H9 (cell line): ENCODE data around the gene GNAI1. TPM values are rescaled to one million over a fixed set of nuclear protein-coding genes. Genes with fewer than 3 reads are reported as not detected.

Experiments used
- DNase-seq: peaks from one replicate; pipeline ENCODE4 v3.0.0-alpha.2; 2017
- H2AFZ ChIP-seq: one replicate; pipeline ENCODE4 v1.6.1; 2013; ENCODE audit warnings: mild to moderate bottlenecking, low read length, control low read depth, moderate library complexity
- H2AK5ac ChIP-seq: 2 replicates; pipeline ENCODE4 v1.6.1; 2013; ENCODE audit warnings: low read length, control low read depth, mixed read lengths; ENCODE audit not compliant: insufficient read length
- H2BK120ac ChIP-seq: one replicate; pipeline ENCODE4 v1.6.1; 2013; ENCODE audit warnings: low read depth, mild to moderate bottlenecking, low read length, control low read depth, inconsistent platforms; ENCODE audit not compliant: poor library complexity, severe bottlenecking
- H2BK12ac ChIP-seq: 2 replicates; pipeline ENCODE4 v1.6.1; 2013; ENCODE audit warnings: low read length, control low read depth, mixed read lengths, low read depth; ENCODE audit not compliant: insufficient read length
- H2BK15ac ChIP-seq: 2 replicates; pipeline ENCODE4 v1.6.1; 2013; ENCODE audit warnings: low read depth, low read length, control low read depth
- H2BK20ac ChIP-seq: one replicate; pipeline ENCODE4 v1.6.1; 2013; ENCODE audit warnings: low read depth, mild to moderate bottlenecking, low read length, control low read depth, inconsistent platforms; ENCODE audit not compliant: poor library complexity, severe bottlenecking
- H2BK5ac ChIP-seq: 2 replicates; pipeline ENCODE4 v1.6.1; 2013; ENCODE audit warnings: low read length, control low read depth, mixed read lengths; ENCODE audit not compliant: insufficient read length
- H3K14ac ChIP-seq: 2 replicates; pipeline ENCODE4 v1.6.1; 2013; ENCODE audit warnings: low read length, control low read depth; ENCODE audit not compliant: insufficient read depth
- H3K18ac ChIP-seq: 2 replicates; pipeline ENCODE4 v1.6.1; 2013; ENCODE audit warnings: low read depth, mild to moderate bottlenecking, mixed read lengths, low read length, control low read depth; ENCODE audit not compliant: insufficient read length
- H3K23ac ChIP-seq: 2 replicates; pipeline ENCODE4 v1.6.1; 2013; ENCODE audit warnings: low read length, control low read depth, mixed read lengths, low read depth; ENCODE audit not compliant: insufficient read length
- H3K23me2 ChIP-seq: 2 replicates; pipeline ENCODE4 v1.6.1; 2013; ENCODE audit warnings: low read depth, mild to moderate bottlenecking, mixed read lengths, low read length, control low read depth; ENCODE audit not compliant: insufficient read length, poor library complexity, severe bottlenecking
- H3K27ac ChIP-seq: 2 replicates; pipeline ENCODE4 v1.5.1; 2013; ENCODE audit warnings: low read length, control low read depth, mixed read lengths, low read depth; ENCODE audit not compliant: insufficient read length
- H3K27me3 ChIP-seq: 2 replicates; pipeline ENCODE4 v1.6.1; 2013; ENCODE audit warnings: low read length, control low read depth, inconsistent platforms; ENCODE audit not compliant: insufficient read depth
- H3K4ac ChIP-seq: 2 replicates; pipeline ENCODE4 v1.6.1; 2013; ENCODE audit warnings: low read depth, mild to moderate bottlenecking, control low read depth, inconsistent platforms, low read length, moderate library complexity
- H3K4me1 ChIP-seq: 2 replicates; pipeline ENCODE4 v1.6.1; 2013; ENCODE audit warnings: low read length, control low read depth, inconsistent platforms; ENCODE audit not compliant: insufficient read depth
- H3K4me2 ChIP-seq: 2 replicates; pipeline ENCODE4 v1.6.1; 2013; ENCODE audit warnings: low read length, control low read depth, mixed read lengths; ENCODE audit not compliant: insufficient read length, insufficient read depth
- H3K56ac ChIP-seq: 2 replicates; pipeline ENCODE4 v1.6.1; 2013; ENCODE audit warnings: low read depth, mild to moderate bottlenecking, mixed read lengths, low read length, control low read depth; ENCODE audit not compliant: insufficient read length
- H3K79me1 ChIP-seq: 2 replicates; pipeline ENCODE4 v1.6.1; 2013; ENCODE audit warnings: low read depth, mild to moderate bottlenecking, moderate library complexity, low read length, control low read depth, inconsistent platforms; ENCODE audit not compliant: insufficient read depth, poor library complexity, severe bottlenecking
- H3K79me2 ChIP-seq: 2 replicates; pipeline ENCODE4 v1.6.1; 2013; ENCODE audit warnings: low read length, control low read depth, inconsistent platforms; ENCODE audit not compliant: insufficient read depth
- H3K9ac ChIP-seq: 2 replicates; pipeline ENCODE4 v1.6.1; 2013; ENCODE audit warnings: low read length, control low read depth, mixed read lengths; ENCODE audit not compliant: insufficient read length; ENCODE audit errors: extremely low read depth
- H3K9me3 ChIP-seq: one replicate; pipeline ENCODE4 v1.6.1; 2013; ENCODE audit warnings: low read depth, low read length, inconsistent platforms; ENCODE audit not compliant: control insufficient read depth
- H3T11ph ChIP-seq: one replicate; pipeline ENCODE4 v1.6.1; 2013; ENCODE audit warnings: mild to moderate bottlenecking, low read length, control low read depth, inconsistent platforms
- H4K20me1 ChIP-seq: one replicate; pipeline ENCODE4 v1.6.1; 2013; ENCODE audit not compliant: control insufficient read depth, insufficient read length, insufficient read depth
- H4K5ac ChIP-seq: 2 replicates; pipeline ENCODE4 v1.6.1; 2013; ENCODE audit warnings: low read depth, mild to moderate bottlenecking, mixed read lengths, low read length, control low read depth; ENCODE audit not compliant: insufficient read length
- H4K8ac ChIP-seq: replicated peaks from 2 replicates; pipeline ENCODE4 v1.6.1; 2013; ENCODE audit warnings: low read length, control low read depth, mixed read lengths, low read depth; ENCODE audit not compliant: insufficient read length
- H4K91ac ChIP-seq: 2 replicates; pipeline ENCODE4 v1.6.1; 2013; ENCODE audit warnings: low read depth, mild to moderate bottlenecking, moderate library complexity, mixed read lengths, low read length, control low read depth; ENCODE audit not compliant: insufficient read length
- H3K27ac Mint-ChIP-seq, 3 experiments: 2 replicates in 2 of 3; 3 replicates in 1 of 3; pipeline ENCODE4 v1.8.0; 2020 to 2021; ENCODE audit warnings: mixed read lengths in 3 of 3, mild to moderate bottlenecking in 1 of 3, moderate library complexity in 1 of 3
- H3K27me3 Mint-ChIP-seq: 2 replicates; pipeline ENCODE4 v1.8.0; 2021; ENCODE audit warnings: low read depth, mild to moderate bottlenecking, moderate library complexity, mixed read lengths
- H3K36me3 Mint-ChIP-seq, 3 experiments: 2 replicates in 2 of 3; 3 replicates in 1 of 3; pipeline ENCODE4 v1.8.0; 2020 to 2021; ENCODE audit warnings: low read depth in 3 of 3, mixed read lengths in 3 of 3; ENCODE audit not compliant: insufficient read depth in 1 of 3
- H3K4me1 Mint-ChIP-seq, 2 experiments: 2 replicates each; pipeline ENCODE4 v1.8.0; 2020; ENCODE audit warnings: mixed read lengths in 2 of 2
- H3K4me3 Mint-ChIP-seq, 2 experiments: 2 replicates in 1 of 2; 3 replicates in 1 of 2; pipeline ENCODE4 v1.8.0; 2020 to 2021; ENCODE audit warnings: mild to moderate bottlenecking in 2 of 2, mixed read lengths in 2 of 2, moderate library complexity in 1 of 2
- H3K9me3 Mint-ChIP-seq, 2 experiments: 2 replicates in 1 of 2; 3 replicates in 1 of 2; pipeline ENCODE4 v1.8.0; 2020; ENCODE audit warnings: mild to moderate bottlenecking in 2 of 2, mixed read lengths in 2 of 2, moderate library complexity in 1 of 2
- CTCF ChIP-seq: fragments of 200-600 bp; sonication (generic); conservative IDR thresholded peaks from 3 replicates; pipeline ENCODE4 v1.8.0; 2021; ENCODE audit warnings: antibody characterized with exemption, mild to moderate bottlenecking
- WGBS: extraction: QIAGEN DNeasy Blood & Tissue Kit; methylation state at CpG from one replicate; pipeline ENCODE4 v1.1.7; 2013; ENCODE audit warnings: missing lambda C conversion rate, low lambda C conversion rate, mixed read lengths; ENCODE audit not compliant: insufficient read length; ENCODE audit errors: extremely low coverage; 5-methylcytosine and 5-hydroxymethylcytosine counted together
- total RNA-seq: library from RNA; stranded (reverse); gene quantifications from 2 replicates; pipeline ENCODE4 v1.2.1, GENCODE V29; 2021

GNAI1 gene
- total RNA-seq, 1 experiment from 2014 or later: 14.1 TPM

GRCh38 chr7:80089366-80089765 lies 45.3 kb upstream of the GNAI1 start:
- peaks cover 0 to 3% of the 10 kb centered on the region in 2 experiments; a peak in 1 of 4 replicates for H3K4me1 Mint-ChIP-seq
- no peak overlapping the region for H3K56ac ChIP-seq
- no peaks in the 10 kb centered on the region for H4K20me1 ChIP-seq
- no peaks in the 10 kb centered on the region for H3K79me2 ChIP-seq
- no peaks in the 10 kb centered on the region for H3K27me3 Mint-ChIP-seq
- no CpG with 5 or more reads among the region's 1 CpG for WGBS
- no peak overlapping the region for H2BK5ac ChIP-seq
- no peak overlapping the region for H4K91ac ChIP-seq
- no peaks in the 10 kb centered on the region; a peak in 1 of 7 replicates for H3K36me3 Mint-ChIP-seq
- H3K27ac Mint-ChIP-seq: no peak overlapping the region
- H3K23me2 ChIP-seq: no peaks in the 10 kb centered on the region
- no peak overlapping the region for H2BK20ac ChIP-seq
- no peak overlapping the region for H2BK15ac ChIP-seq
- no peak overlapping the region for H2BK120ac ChIP-seq
- no peaks in the 10 kb centered on the region for H3K4me1 ChIP-seq
- no peak overlapping the region for H2AFZ ChIP-seq
- no peaks in the 10 kb centered on the region for H3K9me3 ChIP-seq
- H3K23ac ChIP-seq: no peak overlapping the region
- H3K9me3 Mint-ChIP-seq: no peaks in the 10 kb centered on the region
- no peak overlapping the region for H3K4me3 Mint-ChIP-seq
- H3K4me2 ChIP-seq: no peak overlapping the region
- H4K5ac ChIP-seq: no peak overlapping the region
- H3K4ac ChIP-seq: no peak overlapping the region
- no peak overlapping the region for H3K9ac ChIP-seq
- no peaks in the 10 kb centered on the region for H3K27me3 ChIP-seq
- no peak overlapping the region for H2AK5ac ChIP-seq
- H3K18ac ChIP-seq: no peak overlapping the region
- DNase-seq: no peak
- H2BK12ac ChIP-seq: no peak overlapping the region
- no peak overlapping the region for H3K14ac ChIP-seq
- H3K27ac ChIP-seq: no peak overlapping the region
- no peaks in the 10 kb centered on the region for H3K79me1 ChIP-seq
- no peak for TF ChIP-seq CTCF
- H4K8ac ChIP-seq: no peak overlapping the region
- no peak overlapping the region for H3T11ph ChIP-seq
